Heart left ventricle (tissue), 16 donors: ENCODE results near the gene IKZF1. TPM values are rescaled to one million over a fixed set of nuclear protein-coding genes. Genes with fewer than 3 reads are reported as not detected.
A peak's percentile ranks its signal among the peaks of the same experiment; 100 is the strongest.

Source experiments
- ATAC-seq, 4 donors: fragments of 200-7000 bp; cut with Tn5 transposase; one replicate each; pipeline ENCODE4 v1.9.1; 2020 to 2022; ENCODE audit warnings: moderate library complexity in 4 of 4, mild to moderate bottlenecking in 3 of 4, moderate number of reproducible peaks in 1 of 4
- DNase-seq, 5 donors: peaks; one replicate each; pipeline ENCODE4 v3.0.0-alpha.2; 2020
- H3K27ac ChIP-seq, 12 donors: fragments of 200-600 bp; sonication (generic) in 4 of 12; one replicate each; pipeline versions ENCODE4 v1.5.0 to v1.8.0; 2016 to 2022; ENCODE audit warnings: mild to moderate bottlenecking in 2 of 12
- H3K27me3 ChIP-seq, 9 donors: fragments of 200-600 bp; sonication (generic) in 2 of 9; one replicate each; pipeline versions ENCODE4 v1.5.1 to v1.8.0; 2016 to 2022; ENCODE audit warnings: mild to moderate bottlenecking in 3 of 9
- H3K36me3 ChIP-seq, 9 donors: fragments of 200-600 bp; sonication (generic) in 2 of 9; one replicate each; pipeline versions ENCODE4 v1.5.0 to v1.8.0; 2018 to 2022; ENCODE audit warnings: mild to moderate bottlenecking in 2 of 9
- H3K4me1 ChIP-seq, 12 donors: fragments of 200-600 bp; sonication (generic) in 4 of 12; one replicate each; pipeline versions ENCODE4 v1.5.0 to v1.8.0; 2016 to 2022; ENCODE audit warnings: mild to moderate bottlenecking in 3 of 12
- H3K4me3 ChIP-seq, 12 donors: fragments of 200-600 bp; sonication (generic) in 4 of 12; one replicate each; pipeline versions ENCODE4 v1.5.0 to v1.8.0; 2017 to 2022; ENCODE audit warnings: mild to moderate bottlenecking in 9 of 12, moderate library complexity in 4 of 12
- H3K9me3 ChIP-seq, 12 donors: fragments of 200-600 bp; sonication (generic) in 4 of 12; one replicate each; pipeline versions ENCODE4 v1.5.0 to v1.8.0; 2016 to 2022; ENCODE audit warnings: mild to moderate bottlenecking in 1 of 12
- CTCF ChIP-seq, 12 donors: fragments of 200-600 bp; sonication (generic) in 4 of 12; IDR thresholded peaks; one replicate each; pipeline versions ENCODE4 v1.5.0 to v1.8.0; 2018 to 2022; ENCODE audit warnings: antibody characterized with exemption in 12 of 12, mild to moderate bottlenecking in 5 of 12
- POLR2A ChIP-seq, 2 donors: fragments of 450-650 bp; IDR thresholded peaks; one replicate each; pipeline ENCODE4 v1.6.1; 2017; ENCODE audit warnings: antibody characterized with exemption in 2 of 2, mild to moderate bottlenecking in 2 of 2, moderate library complexity in 2 of 2
- WGBS, 4 donors: extraction: QIAGEN DNeasy Blood & Tissue Kit in 2 of 4; methylation state at CpG; one replicate each; pipeline versions ENCODE4 v1.1.5 to v1.1.7; 2013 to 2018; 5-methylcytosine and 5-hydroxymethylcytosine counted together
- intact Hi-C, 10 donors: fragments of 100-400 bp; cut with DNase I; formaldehyde crosslinking; loops; one replicate each; pipeline versions ENCODE4 v1.11.1 to v1.14.2; 2022
- polyA plus RNA-seq, 2 donors: library from polyadenylated mRNA; stranded (reverse); fragments of 200-250 nt; gene quantifications; one replicate each; pipeline ENCODE4 v1.2.3, GENCODE V29; 2013
- total RNA-seq, 9 donors: library from RNA; depleted of rRNA in 2 of 9; stranded (reverse); fragments of >200 nt in 2 of 9; fragmentation: NEBNext Ultra II Directional in 3 of 9; extraction: Animal tissue kit (Norgen Biotek cat#: 25700) in 3 of 9; gene quantifications; one replicate each; pipeline versions ENCODE4 v1.1.0 to v1.2.4, GENCODE V29; 2016 to 2023
- donor health status: ischemic (EF 13 %, LVEDD 7.1; RV severe dilation, severe dysfunction).
- donor health status: healthy with polysubstance abuse.
- donor health status: DM: no; HTN: yes; CAD: no.
- donor health status: DM: no; HTN: no; CAD: no.
- donor health status: ischemic (EF 25% LVEDD 6.9; RV normal size, moderate dysfunction).
- donor health status: ischemic (EF 25% LVEDD 5.7; RV mildly dilated, moderate dysfunction).
- donor health status: healthy.
- donor health status: DM: yes; HTN: yes; CAD: no.
- donor health status: ischemic (EF 35%, LVEDD 5.7; RV mildly dilated, moderate dysfunction).
- donor health status: nonischemic (EF 11% LVEDD 7.7; RV severe dilation, severe dysfunction).
- donor health status: DM: yes; HTN: yes; CAD: no.
- donor health status: PGD.
- donor health status: ischemic (EF 29% LVEDD 5.4; RV normal size, mild dysfunction).
- donor health status: nonischemic (EF 23%, LVEDD 6.1; RV moderate dilation, normal function).

The IKZF1 gene
- total and polyA plus RNA-seq, 11 donors, result 0.30 to 27.8 (median 2.4) TPM

GRCh38 chr7:50283731-50284130 lies 20.8 kb upstream of the IKZF1 start:
- Histone ChIP-seq H3K9me3 (no peaks in the 10 kb centered on the region), H3K36me3 (no peaks in the 10 kb centered on the region), H3K4me1 (peaks cover 0 to 55% (median 0%) of the 10 kb centered on the region in 12 donors), H3K27ac (peak overlapping the region in 1 of 12 donors; percentile 76), H3K27me3 (peaks cover 0 to 5% (median 0%) of the 10 kb centered on the region in 9 donors), H3K4me3 (no peak overlapping the region)
- no peak for TF ChIP-seq CTCF (IDR thresholded peaks at IDR 0.05)
- no peak for DNase-seq
- intact Hi-C loops, result no loop called here
- 77 to 88% (median 84%) methylated on average over 4 of the region's 4 CpGs for WGBS, 4 donors
- ATAC-seq, result no peak

GRCh38 chr7:50284296-50284695 lies 20.2 kb upstream of the IKZF1 start:
- Histone ChIP-seq H3K9me3 (no peaks in the 10 kb centered on the region), H3K4me3 (no peak overlapping the region), H3K27ac (no peak overlapping the region), H3K36me3 (no peaks in the 10 kb centered on the region), H3K27me3 (peaks cover 0 to 5% (median 0%) of the 10 kb centered on the region in 9 donors), H3K4me1 (peaks cover 0 to 55% (median 0%) of the 10 kb centered on the region in 12 donors)
- no peak for ATAC-seq
- TF ChIP-seq POLR2A (IDR thresholded peaks at IDR 0.05), result no peak
- TF ChIP-seq CTCF (IDR thresholded peaks at IDR 0.05), result no peak
- DNase-seq, result no peak
- intact Hi-C loops, result no loop called here
- WGBS, 4 donors, result 89 to 97% (median 92%) methylated on average over 3 of the region's 3 CpGs

- intact Hi-C loops, result no loop called here
- WGBS, 4 donors, result 51 to 62% (median 54%) methylated on average over 4 of the region's 4 CpGs
- H3K4me1 ChIP-seq, result peaks cover 0 to 55% (median 0%) of the 10 kb centered on the region in 12 donors
- no peaks in the 10 kb centered on the region for H3K9me3 ChIP-seq
- DNase-seq, result no peak
- H3K27me3 ChIP-seq, result peaks cover 0 to 5% (median 0%) of the 10 kb centered on the region in 9 donors
- H3K36me3 ChIP-seq, result no peaks in the 10 kb centered on the region
- no peak overlapping the region for H3K27ac ChIP-seq
- H3K4me3 ChIP-seq, result no peak overlapping the region
- ATAC-seq, result no peak
- TF ChIP-seq CTCF (IDR thresholded peaks at IDR 0.05), result no peak
- no peak for TF ChIP-seq POLR2A (IDR thresholded peaks at IDR 0.05)
Observed at GRCh38 chr7:50285269-50285668, 19.2 kb upstream of the IKZF1 start.

- Histone ChIP-seq H3K27ac (no peak overlapping the region), H3K9me3 (no peaks in the 10 kb centered on the region), H3K4me3 (no peak overlapping the region), H3K27me3 (peaks cover 0 to 5% (median 0%) of the 10 kb centered on the region in 9 donors), H3K36me3 (no peaks in the 10 kb centered on the region), H3K4me1 (peaks cover 0 to 39% (median 0%) of the 10 kb centered on the region in 12 donors)
- intact Hi-C loops, result no loop called here
- no peak for ATAC-seq
- 82 to 96% (median 86%) methylated on average over 1 of the region's 1 CpG for WGBS, 4 donors
- TF ChIP-seq CTCF (IDR thresholded peaks at IDR 0.05) (no peak), POLR2A (IDR thresholded peaks at IDR 0.05) (no peak)
- no peak for DNase-seq
Observed at GRCh38 chr7:50287129-50287528, 17.4 kb upstream of the IKZF1 start.
